ENCODE measurements around the gene SLC29A2. TPM values are rescaled to one million over a fixed set of nuclear protein-coding genes. Genes with fewer than 3 reads are reported as not detected.
A peak's percentile ranks its signal among the peaks of the same experiment; 100 is the strongest.

SLC29A2 gene
- total RNA-seq, 1 donor from 2014 or later, result 10.6 TPM

- TF ChIP-seq CTCF (IDR thresholded peaks at IDR 0.05), result no peak
- H3K4me3 ChIP-seq, result no peak overlapping the region
- DNase-seq (peak; percentile 42), ATAC-seq (no peak)
- intact Hi-C loops (cut with DNase I), result no loop called here
- no peaks in the 10 kb centered on the region for H3K27me3 ChIP-seq (ENCODE audit: low read depth)
- H3K27ac ChIP-seq, result no peak overlapping the region
- H3K9me3 ChIP-seq, result no peaks in the 10 kb centered on the region
- peaks cover 35% of the 10 kb centered on the region for H3K4me1 ChIP-seq
- H3K36me3 ChIP-seq, result peaks cover 61% of the 10 kb centered on the region
These were observed 33.0 kb downstream of the SLC29A2 start for GRCh38 chr11:66338276-66339161.

GRCh38 chr11:66337103-66337899, 34.3 kb downstream of the SLC29A2 start:
- peaks cover 29% of the 10 kb centered on the region for H3K4me1 ChIP-seq
- intact Hi-C loops (cut with DNase I), result no loop called here
- no peaks in the 10 kb centered on the region for H3K27me3 ChIP-seq (ENCODE audit: low read depth)
- DNase-seq (peak; percentile 46), ATAC-seq (no peak)
- TF ChIP-seq CTCF (IDR thresholded peaks at IDR 0.05), result no peak
- H3K4me3 ChIP-seq, result no peak overlapping the region
- H3K36me3 ChIP-seq, result peaks cover 69% of the 10 kb centered on the region
- no peaks in the 10 kb centered on the region for H3K9me3 ChIP-seq
- peak overlapping the region; percentile 82 for H3K27ac ChIP-seq

GRCh38 chr11:66336234-66337102, 35.1 kb downstream of the SLC29A2 start, which contains the start of gene RIN1:
Gene RIN1 (minus strand): TSS chr11:66336434. CDS start chr11:66336402, 32 bp downstream.
- Histone ChIP-seq H3K4me3 (peak within 1 kb of the TSS; percentile 63), H3K36me3 (peaks cover 64% of the 10 kb centered on the region), H3K27me3 (ENCODE audit: low read depth) (no peaks in the 10 kb centered on the region), H3K4me1 (peaks cover 29% of the 10 kb centered on the region), H3K27ac (peak within 1 kb of the TSS; percentile 82), H3K9me3 (no peaks in the 10 kb centered on the region)
- ATAC-seq (peak; percentile 70 to 76), DNase-seq (peak; percentile 65)
- intact Hi-C loops (cut with DNase I), result no loop called here
- peak; percentile 22 for TF ChIP-seq CTCF (IDR thresholded peaks at IDR 0.05)

GRCh38 chr11:66335531-66336233, 35.9 kb downstream of the SLC29A2 start:
- Histone ChIP-seq H3K4me3 (peak overlapping the region; percentile 63), H3K9me3 (no peaks in the 10 kb centered on the region), H3K4me1 (peaks cover 29% of the 10 kb centered on the region), H3K27me3 (ENCODE audit: low read depth) (no peaks in the 10 kb centered on the region), H3K27ac (peak overlapping the region; percentile 82), H3K36me3 (peaks cover 56% of the 10 kb centered on the region)
- intact Hi-C loops (cut with DNase I), result no loop called here
- TF ChIP-seq CTCF (IDR thresholded peaks at IDR 0.05), result no peak
- peak; percentile 32 to 46 for ATAC-seq
- peak; percentile 52 for DNase-seq
